Keratinocyte (primary cell): Measurements from ENCODE around the gene PRSS23. TPM values are rescaled to one million over a fixed set of nuclear protein-coding genes. Genes with fewer than 3 reads are reported as not detected.

Experiments
- DNase-seq: peaks from one replicate; pipeline ENCODE4 v3.0.0-alpha.2; 2011; ENCODE audit warnings: low read depth, missing footprints, low spot score
- FAIRE-seq: peaks from 2 replicates; lab custom pipeline; 2011; peaks lifted over from hg19 to GRCh38; lab: Jason Lieb, UNC
- H2AFZ ChIP-seq: 2 replicates; pipeline ENCODE4 v1.6.0; 2012; ENCODE audit warnings: low read length, control low read depth, inconsistent platforms; ENCODE audit not compliant: control insufficient read depth
- H3K27ac ChIP-seq: 2 replicates; pipeline ENCODE4 v1.5.1; 2011; ENCODE audit warnings: low read length; ENCODE audit not compliant: control insufficient read depth, insufficient read depth
- H3K27me3 ChIP-seq: 3 replicates; pipeline ENCODE4 v1.6.0; 2011; ENCODE audit warnings: low read length; ENCODE audit not compliant: control insufficient read depth, insufficient read depth; ENCODE audit errors: extremely low read depth
- H3K36me3 ChIP-seq, 2 experiments: 2 replicates in 1 of 2; 3 replicates in 1 of 2; pipeline ENCODE4 v1.5.1; 2011; ENCODE audit warnings: low read length in 2 of 2, mild to moderate bottlenecking in 1 of 2; ENCODE audit not compliant: control insufficient read depth in 2 of 2, insufficient read depth in 2 of 2; ENCODE audit errors: extremely low read depth in 1 of 2
- H3K4me1 ChIP-seq: 3 replicates; pipeline ENCODE4 v1.5.1; 2011; ENCODE audit warnings: low read length; ENCODE audit not compliant: control insufficient read depth, insufficient read depth; ENCODE audit errors: extremely low read depth
- H3K4me2 ChIP-seq: 3 replicates; pipeline ENCODE4 v1.6.0; 2011; ENCODE audit warnings: low read depth, low read length; ENCODE audit not compliant: control insufficient read depth, insufficient read depth; ENCODE audit errors: extremely low read depth
- H3K4me3 ChIP-seq, 3 experiments: fragments of 200-600 bp in 1 of 3; sonication (generic) in 1 of 3; 2 replicates in 2 of 3; 3 replicates in 1 of 3; pipeline ENCODE4 v1.5.1; 2011 to 2016; ENCODE audit warnings: low read length in 3 of 3, mild to moderate bottlenecking in 3 of 3, control low read depth in 2 of 3, inconsistent platforms in 1 of 3, low read depth in 1 of 3, mixed read lengths in 1 of 3, mixed run types in 1 of 3, moderate library complexity in 1 of 3; ENCODE audit not compliant: control insufficient read depth in 2 of 3, insufficient read depth in 2 of 3; ENCODE audit errors: extremely low read depth in 1 of 3
- H3K79me2 ChIP-seq: 2 replicates; pipeline ENCODE4 v1.6.0; 2012; ENCODE audit warnings: low read length; ENCODE audit not compliant: control insufficient read depth, insufficient read depth
- H3K9ac ChIP-seq: 3 replicates; pipeline ENCODE4 v1.6.0; 2011; ENCODE audit warnings: low read length; ENCODE audit not compliant: control insufficient read depth, insufficient read depth; ENCODE audit errors: extremely low read depth
- H3K9me1 ChIP-seq: 3 replicates; pipeline ENCODE4 v1.6.0; 2011; ENCODE audit warnings: low read length; ENCODE audit not compliant: control insufficient read depth, insufficient read depth; ENCODE audit errors: extremely low read depth
- H3K9me3 ChIP-seq: 2 replicates; pipeline ENCODE4 v1.5.1; 2012; ENCODE audit warnings: low read depth, low read length; ENCODE audit not compliant: control insufficient read depth
- H4K20me1 ChIP-seq: 3 replicates; pipeline ENCODE4 v1.6.0; 2011; ENCODE audit warnings: low read length; ENCODE audit not compliant: control insufficient read depth, insufficient read depth; ENCODE audit errors: extremely low read depth
- CTCF ChIP-seq, 3 experiments: IDR thresholded peaks in 1 of 3; conservative IDR thresholded peaks in 1 of 3; optimal IDR thresholded peaks in 1 of 3; 2 replicates in 2 of 3; 3 replicates in 1 of 3; pipeline versions ENCODE3 to v1.5.1; 2011; ENCODE audit warnings: low read length in 3 of 3, mild to moderate bottlenecking in 3 of 3, moderate library complexity in 2 of 3, control low read depth in 1 of 3, inconsistent platforms in 1 of 3; ENCODE audit not compliant: insufficient read depth in 2 of 3; ENCODE audit errors: extremely low read depth in 1 of 3
- EZH2 ChIP-seq: IDR thresholded peaks from one replicate; pipeline ENCODE4 v1.6.1; 2012; ENCODE audit warnings: inconsistent platforms, mild to moderate bottlenecking, low read length, moderate library complexity
- dilution Hi-C: fragments of 300-500 bp; cut with MboI; formaldehyde crosslinking; loops from one replicate; pipeline ENCODE4 v1.7.0; 2020; ENCODE audit warnings: low sequenced_read_pairs; ENCODE audit not compliant: extremely low pct_ligation_motif_present
- polyA plus RNA-seq, 5 experiments: library from polyadenylated mRNA; depleted of rRNA in 3 of 5; stranded (reverse) in 3 of 5; stranded (forward) in 1 of 5; unstranded in 1 of 5; fragments of >200 nt; gene quantifications; 1 replicate in 1 of 5; 2 replicates in 3 of 5; 3 replicates in 1 of 5; pipeline versions ENCODE4 v1.2.1 to v1.2.3, GENCODE V29; 2011 to 2012; ENCODE audit warnings: missing spikeins in 2 of 5, low read depth in 1 of 5, low replicate concordance in 1 of 5

The PRSS23 gene
- polyA plus RNA-seq, 1 donor (not counting 4 experiments of a cell fraction or from before 2014, with no cell fraction given), result 143 TPM

GRCh38 chr11:86787018-86787536, 13.3 kb upstream of the PRSS23 start:
- H3K79me2 ChIP-seq, result no peaks in the 10 kb centered on the region
- no peaks in the 10 kb centered on the region for H3K27me3 ChIP-seq
- no peaks in the 10 kb centered on the region for H3K9me1 ChIP-seq
- H3K4me2 ChIP-seq, result no peak overlapping the region
- H3K4me3 ChIP-seq, result no peak overlapping the region
- H2AFZ ChIP-seq, result no peak overlapping the region
- no peak overlapping the region for H3K9ac ChIP-seq
- TF ChIP-seq CTCF (optimal IDR thresholded peaks at IDR 0.05 in 1 of 3, IDR thresholded peaks at IDR 0.05 in 1 of 3, conservative IDR thresholded peaks at IDR 0.05 in 1 of 3; ENCODE audit: extremely low read depth in 1 of 3, insufficient read depth in 2 of 3, low read length in 3 of 3) (no peak), EZH2 (no peak)
- peaks cover 10% of the 10 kb centered on the region for H3K4me1 ChIP-seq
- H3K27ac ChIP-seq, result no peak overlapping the region
- FAIRE-seq (no peak), DNase-seq (no peak)
- H3K36me3 ChIP-seq, result no peaks in the 10 kb centered on the region
- H4K20me1 ChIP-seq, result no peaks in the 10 kb centered on the region
- H3K9me3 ChIP-seq, result no peaks in the 10 kb centered on the region
- dilution Hi-C loops, result no loop called here

GRCh38 chr11:86787656-86788055, 12.7 kb upstream of the PRSS23 start:
- H3K9me1 ChIP-seq, result no peaks in the 10 kb centered on the region
- H3K36me3 ChIP-seq, result no peaks in the 10 kb centered on the region
- no peak overlapping the region for H2AFZ ChIP-seq
- TF ChIP-seq EZH2 (no peak), CTCF (optimal IDR thresholded peaks at IDR 0.05 in 1 of 3, IDR thresholded peaks at IDR 0.05 in 1 of 3, conservative IDR thresholded peaks at IDR 0.05 in 1 of 3; ENCODE audit: extremely low read depth in 1 of 3, insufficient read depth in 2 of 3, low read length in 3 of 3) (no peak)
- no peaks in the 10 kb centered on the region for H3K79me2 ChIP-seq
- no peaks in the 10 kb centered on the region for H4K20me1 ChIP-seq
- no peak overlapping the region for H3K27ac ChIP-seq
- H3K9ac ChIP-seq, result no peak overlapping the region
- no peak for FAIRE-seq
- peaks cover 10% of the 10 kb centered on the region for H3K4me1 ChIP-seq
- H3K4me3 ChIP-seq, result no peak overlapping the region
- no peaks in the 10 kb centered on the region for H3K9me3 ChIP-seq
- DNase-seq, result no peak
- H3K4me2 ChIP-seq, result no peak overlapping the region
- H3K27me3 ChIP-seq, result no peaks in the 10 kb centered on the region
- dilution Hi-C loops, result no loop called here
